WERI-Rb-1 (cell line): ENCODE measurements around the gene ZC3H7A.

ENCODE experiments used
- DNase-seq: peaks from one replicate; pipeline ENCODE4 v3.0.0-alpha.2; 2020
- H3K27ac ChIP-seq: fragments of 250-450 bp; sonication (Bioruptor Pico); 2 replicates; pipeline ENCODE4 v1.5.1; 2020; ENCODE audit warnings: mild to moderate bottlenecking, moderate library complexity
- H3K27me3 ChIP-seq: fragments of 250-450 bp; sonication (Bioruptor Pico); 2 replicates; pipeline ENCODE4 v1.5.1; 2021; ENCODE audit warnings: mild to moderate bottlenecking, low read depth, moderate library complexity; ENCODE audit not compliant: insufficient read depth, severe bottlenecking
- H3K36me3 ChIP-seq: fragments of 250-450 bp; sonication (Bioruptor Pico); 2 replicates; pipeline ENCODE4 v1.5.1; 2020; ENCODE audit warnings: mild to moderate bottlenecking, moderate library complexity
- H3K4me3 ChIP-seq: 2 replicates; pipeline ENCODE4 v1.5.1; 2011; ENCODE audit warnings: low read depth, mild to moderate bottlenecking, control low read depth, low read length
- H3K9me3 ChIP-seq: fragments of 250-450 bp; sonication (Bioruptor Pico); 2 replicates; pipeline ENCODE4 v1.5.1; 2021; ENCODE audit warnings: mild to moderate bottlenecking, moderate library complexity; ENCODE audit not compliant: severe bottlenecking
- TF ChIP-seq, protein P1 (sequence below): IDR thresholded peaks from 2 replicates; pipeline ENCODE4 v1.5.1; 2011; ENCODE audit warnings: low read depth, mild to moderate bottlenecking, control low read depth, inconsistent platforms, low read length

ZC3H7A gene

GRCh38 chr16:11748404-11749254, 48.4 kb downstream of the ZC3H7A start:
- peak; percentile 41 for DNase-seq
- no peaks in the 10 kb centered on the region for H3K9me3 ChIP-seq
- H3K4me3 ChIP-seq = no peak overlapping the region
- H3K27ac ChIP-seq = no peak overlapping the region; the same call in 1 of the 2 replicates
- TF ChIP-seq, protein P1, sequence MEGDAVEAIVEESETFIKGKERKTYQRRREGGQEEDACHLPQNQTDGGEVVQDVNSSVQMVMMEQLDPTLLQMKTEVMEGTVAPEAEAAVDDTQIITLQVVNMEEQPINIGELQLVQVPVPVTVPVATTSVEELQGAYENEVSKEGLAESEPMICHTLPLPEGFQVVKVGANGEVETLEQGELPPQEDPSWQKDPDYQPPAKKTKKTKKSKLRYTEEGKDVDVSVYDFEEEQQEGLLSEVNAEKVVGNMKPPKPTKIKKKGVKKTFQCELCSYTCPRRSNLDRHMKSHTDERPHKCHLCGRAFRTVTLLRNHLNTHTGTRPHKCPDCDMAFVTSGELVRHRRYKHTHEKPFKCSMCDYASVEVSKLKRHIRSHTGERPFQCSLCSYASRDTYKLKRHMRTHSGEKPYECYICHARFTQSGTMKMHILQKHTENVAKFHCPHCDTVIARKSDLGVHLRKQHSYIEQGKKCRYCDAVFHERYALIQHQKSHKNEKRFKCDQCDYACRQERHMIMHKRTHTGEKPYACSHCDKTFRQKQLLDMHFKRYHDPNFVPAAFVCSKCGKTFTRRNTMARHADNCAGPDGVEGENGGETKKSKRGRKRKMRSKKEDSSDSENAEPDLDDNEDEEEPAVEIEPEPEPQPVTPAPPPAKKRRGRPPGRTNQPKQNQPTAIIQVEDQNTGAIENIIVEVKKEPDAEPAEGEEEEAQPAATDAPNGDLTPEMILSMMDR = no peak
- H3K36me3 ChIP-seq = peaks cover 52% of the 10 kb centered on the region
- no peaks in the 10 kb centered on the region for H3K27me3 ChIP-seq

DNA sequence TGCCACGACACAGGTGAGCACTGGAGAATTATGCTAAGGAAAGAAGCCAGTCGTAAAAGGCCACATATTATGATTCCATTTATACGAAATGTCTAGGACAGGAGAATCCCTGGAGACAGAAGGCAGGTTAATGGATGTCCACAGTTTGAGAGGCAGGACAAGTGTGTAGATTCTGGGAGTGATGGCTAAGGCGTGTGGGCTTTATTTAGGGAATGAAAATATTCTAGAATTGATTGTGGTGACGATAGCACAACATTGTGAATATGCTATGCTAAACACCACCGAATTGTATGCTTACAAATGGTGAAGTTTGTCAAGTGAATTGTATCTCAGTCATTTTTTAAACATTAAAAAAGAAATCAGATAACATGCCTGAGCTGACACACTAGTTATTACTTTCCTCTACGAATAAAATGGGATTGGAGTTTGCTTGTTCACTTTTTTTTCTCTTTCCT, 49.1 kb downstream of the ZC3H7A start:
- TF ChIP-seq, protein P1 = no peak
- Histone ChIP-seq H3K36me3 (peaks cover 46% of the 10 kb centered on the region), H3K27ac (no peak overlapping the region; the same call in 1 of the 2 replicates), H3K27me3 (no peaks in the 10 kb centered on the region), H3K9me3 (no peaks in the 10 kb centered on the region), H3K4me3 (no peak overlapping the region)
- DNase-seq = no peak

GRCh38 chr16:11744075-11744470, 53.0 kb downstream of the ZC3H7A start:
- Histone ChIP-seq H3K9me3 (no peaks in the 10 kb centered on the region), H3K4me3 (no peak overlapping the region), H3K27me3 (no peaks in the 10 kb centered on the region), H3K27ac (peak overlapping the region; percentile 19), H3K36me3 (peaks cover 22% of the 10 kb centered on the region)
- TF ChIP-seq, protein P1 = no peak
- DNase-seq = peak; percentile 11

DNA sequence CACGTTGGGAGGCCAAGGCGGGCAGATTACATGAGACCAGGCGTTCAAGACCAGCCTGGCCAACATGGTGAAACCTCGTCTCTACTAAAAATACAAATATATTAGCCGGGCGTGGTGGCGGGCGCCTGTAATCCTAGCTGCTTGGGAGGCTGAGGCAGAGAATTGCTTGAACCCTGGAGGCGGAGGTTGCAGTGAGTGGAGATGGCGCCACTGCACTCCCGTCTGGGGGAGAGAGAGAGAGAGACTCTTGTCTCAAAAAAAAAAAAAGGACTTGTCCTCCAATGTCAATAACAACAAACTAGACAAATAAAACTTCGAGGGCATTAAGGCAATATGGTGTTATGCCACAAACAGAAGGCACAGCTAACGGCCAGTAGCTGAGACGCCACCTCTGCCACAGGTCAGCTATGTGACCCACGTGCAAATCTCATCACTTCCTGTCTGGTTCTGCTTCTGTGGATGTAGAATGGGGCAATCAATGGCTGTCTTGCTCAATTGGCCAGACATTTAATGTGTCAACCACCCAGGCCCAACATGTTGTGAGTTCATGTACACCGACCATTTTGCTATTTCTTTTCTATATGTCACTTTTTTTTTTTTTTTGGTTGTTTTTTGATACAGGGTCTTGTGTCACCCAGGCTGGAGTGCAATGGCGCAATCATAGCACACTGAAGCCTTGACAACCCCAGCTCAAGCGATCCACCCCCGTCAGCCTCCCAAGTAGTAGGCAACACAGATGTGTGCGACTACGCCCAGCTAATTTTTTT, 53.6 kb downstream of the ZC3H7A start:
- Histone ChIP-seq H3K4me3 (peak overlapping the region; percentile 60), H3K36me3 (peaks cover 18% of the 10 kb centered on the region), H3K27ac (peak overlapping the region; percentile 88), H3K9me3 (no peaks in the 10 kb centered on the region), H3K27me3 (no peaks in the 10 kb centered on the region)
- no peak for DNase-seq
- TF ChIP-seq, protein P1 = no peak

DNA sequence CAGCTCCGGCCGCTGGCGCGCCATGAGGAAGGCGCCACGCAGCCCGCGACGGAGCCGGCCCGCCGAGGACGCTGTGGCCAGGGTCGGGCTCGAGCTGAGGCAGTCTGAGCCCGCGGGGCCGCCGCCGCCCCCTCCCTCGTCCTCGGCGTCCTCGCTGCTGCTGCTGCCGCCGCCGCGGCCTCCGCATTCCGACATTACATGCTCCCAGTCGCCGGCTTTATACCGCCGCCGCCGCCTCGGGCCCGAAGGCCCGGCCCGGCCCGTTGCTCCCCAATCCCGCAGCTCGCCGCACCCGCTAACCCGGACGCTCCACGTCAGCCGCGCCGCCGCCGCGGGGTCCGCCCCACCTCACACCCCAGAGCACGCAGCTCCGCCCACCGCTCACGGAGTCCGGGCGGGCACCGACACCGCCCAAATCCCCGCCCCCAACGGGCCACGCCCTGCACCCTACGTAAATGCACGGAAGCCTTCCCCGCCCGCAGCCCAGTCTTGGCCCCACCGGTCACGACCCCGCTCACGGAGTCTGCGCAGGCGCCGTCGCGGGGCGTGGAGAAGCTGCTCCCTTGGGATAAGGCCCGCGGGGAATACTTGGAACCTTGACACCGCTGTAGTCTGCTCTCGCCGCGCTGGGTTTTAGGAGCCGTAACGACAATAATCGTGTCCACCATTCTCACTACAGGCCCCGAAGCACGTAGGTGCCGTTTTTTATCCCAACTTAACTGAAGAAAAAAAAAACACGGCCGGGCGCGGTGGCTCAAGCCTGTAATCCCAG, 54.3 kb downstream of the ZC3H7A start, which contains the start of gene TXNDC11:
TXNDC11 (minus strand) TSS at position 322 of the 772 bp plus-strand sequence; CDS start at position 195, 127 bp downstream.
- DNase-seq = peak; percentile 99
- Histone ChIP-seq H3K4me3 (peak within 1 kb of the TSS; percentile 80), H3K27ac (peak within 1 kb of the TSS; percentile 88), H3K27me3 (no peaks in the 10 kb centered on the region), H3K9me3 (no peaks in the 10 kb centered on the region), H3K36me3 (peaks cover 15% of the 10 kb centered on the region)
- TF ChIP-seq, protein P1 = no peak
